ENCODE data around the gene TACC3.

TACC3 gene

DNA sequence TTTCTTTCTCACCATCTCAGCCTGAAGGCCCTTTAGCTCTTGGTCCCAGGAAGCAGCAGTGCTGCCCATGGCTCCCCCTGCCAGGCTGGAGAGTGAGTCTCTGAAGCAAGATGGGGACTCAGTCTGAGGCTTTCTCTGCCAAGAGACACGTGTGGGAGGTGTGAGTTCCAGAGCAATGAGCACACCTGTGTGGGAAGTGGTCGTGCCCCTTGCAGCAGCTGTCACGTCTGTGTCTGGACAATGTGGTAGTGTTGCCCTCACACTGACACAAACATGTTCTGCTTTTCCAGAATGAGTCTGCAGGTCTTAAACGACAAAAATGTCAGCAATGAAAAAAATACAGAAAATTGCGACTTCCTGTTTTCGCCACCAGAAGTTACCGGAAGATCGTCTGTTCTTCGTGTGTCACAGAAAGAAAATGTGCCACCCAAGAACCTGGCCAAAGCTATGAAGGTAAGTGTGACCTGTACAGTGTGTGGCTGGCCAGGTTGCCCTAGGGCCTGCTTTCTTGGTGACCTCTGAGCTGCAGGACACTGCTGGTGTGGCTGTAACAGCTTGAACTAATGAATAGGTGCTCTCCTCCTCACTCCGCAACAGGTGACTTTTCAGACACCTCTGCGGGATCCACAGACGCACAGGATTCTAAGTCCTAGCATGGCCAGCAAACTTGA lies 1.9 kb downstream of the TACC3 start:
- no peak for DNase-seq (ENCODE audit: low spot score)

- no peak for DNase-seq (ENCODE audit: low spot score)
Observed at GRCh38 chr4:1725521-1725920, 4.2 kb downstream of the TACC3 start.

DNA sequence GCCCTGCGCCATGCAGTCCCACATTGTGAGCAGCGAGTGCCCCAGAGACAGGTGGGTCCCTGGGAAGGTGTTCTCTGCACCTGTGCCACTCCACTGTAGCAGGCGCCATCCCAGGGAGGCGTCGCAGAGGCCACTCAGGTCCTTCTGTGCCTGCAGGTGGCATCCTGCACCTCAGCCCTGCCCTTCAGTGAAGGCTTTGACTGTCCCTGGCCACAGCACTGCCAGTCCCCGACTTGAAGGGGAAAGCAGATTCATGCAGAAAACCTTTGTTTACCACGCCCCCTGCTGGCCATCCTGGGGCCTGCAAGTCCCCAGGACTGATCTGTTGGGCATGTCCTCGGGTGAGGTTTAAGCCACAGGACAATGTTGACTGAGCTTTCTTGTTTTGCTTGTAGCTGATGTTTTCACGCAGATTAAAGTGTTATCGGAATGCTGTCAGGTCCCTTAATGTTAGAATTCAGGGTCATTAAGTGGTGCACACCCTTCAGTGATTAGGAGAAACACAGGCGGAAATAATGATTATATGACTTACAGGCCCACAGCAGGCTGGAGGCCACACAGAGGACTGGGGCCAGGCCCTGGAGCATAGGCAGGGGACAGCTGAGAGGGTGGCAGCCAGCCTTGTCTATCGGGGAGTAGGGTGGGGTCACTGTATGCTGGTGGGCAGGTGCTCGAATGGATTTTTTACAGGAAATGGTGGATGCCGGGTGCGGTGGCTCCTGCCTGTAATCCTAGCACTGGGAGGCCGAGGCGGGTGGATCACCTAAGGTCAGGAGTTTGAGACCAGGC lies 5.0 kb downstream of the TACC3 start:
- DNase-seq (ENCODE audit: low spot score): peak; percentile 95

- DNase-seq (ENCODE audit: low spot score): no peak
Observed at GRCh38 chr4:1727117-1728031, 6.1 kb downstream of the TACC3 start.

- DNase-seq (ENCODE audit: low spot score): no peak
Observed at GRCh38 chr4:1728061-1728980, 7.0 kb downstream of the TACC3 start.

DNA sequence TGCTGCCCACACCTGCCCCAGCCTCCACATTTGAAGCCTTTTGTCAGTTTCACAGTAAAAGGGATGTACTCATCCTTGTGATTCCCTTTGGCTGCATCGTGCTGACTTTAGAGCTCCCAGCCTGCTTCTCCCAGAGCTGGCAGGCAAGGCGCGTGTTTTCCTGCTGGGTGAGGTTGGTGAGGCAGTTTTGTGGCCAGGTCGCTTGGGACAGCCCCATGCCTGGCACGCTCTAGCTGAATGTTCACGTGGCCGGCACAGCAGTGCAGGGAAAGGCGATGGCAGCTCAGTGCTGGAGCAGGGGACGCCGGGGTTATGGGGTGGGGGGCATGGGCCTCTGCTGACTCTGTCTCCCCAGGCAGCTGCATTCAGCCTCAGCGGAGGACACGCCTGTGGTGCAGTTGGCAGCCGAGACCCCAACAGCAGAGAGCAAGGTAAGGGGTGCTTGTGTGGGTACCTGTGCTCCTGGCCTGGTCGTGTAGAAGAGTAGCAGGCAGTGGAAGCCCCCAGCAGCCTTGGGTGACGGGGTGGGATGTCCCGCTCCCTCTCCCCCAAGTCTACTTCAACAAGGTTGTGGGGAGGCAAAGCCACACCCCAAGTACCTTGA lies 9.3 kb downstream of the TACC3 start:
- DNase-seq (ENCODE audit: low spot score): no peak

DNA sequence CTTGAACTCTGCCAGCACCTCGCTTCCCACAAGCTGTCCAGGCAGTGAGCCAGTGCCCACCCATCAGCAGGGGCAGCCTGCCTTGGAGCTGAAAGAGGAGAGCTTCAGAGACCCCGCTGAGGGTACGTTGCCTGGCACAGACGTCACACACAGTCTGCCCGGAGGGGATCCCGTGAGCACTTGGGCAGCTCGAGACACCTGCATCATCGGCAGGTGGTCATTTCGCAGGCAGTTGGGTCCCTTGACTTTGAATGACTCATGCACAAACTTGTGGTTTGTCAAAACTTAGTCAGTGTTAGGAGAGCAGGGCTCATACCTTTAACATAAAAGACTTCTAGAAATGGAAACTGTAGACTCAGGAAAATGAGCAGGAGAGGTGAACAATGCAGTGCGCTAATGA lies 9.9 kb downstream of the TACC3 start:
- DNase-seq (ENCODE audit: low spot score): no peak

DNA sequence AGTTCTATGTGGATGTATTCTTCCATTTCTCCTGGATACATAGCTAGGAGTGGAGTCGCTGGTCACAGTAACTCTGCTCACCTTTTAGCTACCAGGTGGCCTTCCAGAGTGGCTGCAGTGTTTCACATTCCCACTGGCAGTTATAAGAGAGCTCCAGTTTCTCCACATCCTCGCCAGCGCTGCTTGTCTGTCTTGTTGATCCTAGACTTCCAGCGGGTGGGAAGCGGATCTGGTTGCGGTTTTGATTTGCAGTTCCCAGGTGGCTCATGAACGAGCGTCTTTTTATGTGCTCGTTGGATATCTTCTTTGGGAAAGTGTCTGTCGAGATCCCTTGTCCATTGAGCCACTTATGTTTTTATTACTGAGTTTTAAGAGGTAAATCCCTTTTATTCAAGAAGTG lies 11.6 kb downstream of the TACC3 start:
- no peak for DNase-seq (ENCODE audit: low spot score)

GRCh38 chr4:1735215-1735614 lies 13.9 kb downstream of the TACC3 start:
- no peak for DNase-seq (ENCODE audit: low spot score)

DNA sequence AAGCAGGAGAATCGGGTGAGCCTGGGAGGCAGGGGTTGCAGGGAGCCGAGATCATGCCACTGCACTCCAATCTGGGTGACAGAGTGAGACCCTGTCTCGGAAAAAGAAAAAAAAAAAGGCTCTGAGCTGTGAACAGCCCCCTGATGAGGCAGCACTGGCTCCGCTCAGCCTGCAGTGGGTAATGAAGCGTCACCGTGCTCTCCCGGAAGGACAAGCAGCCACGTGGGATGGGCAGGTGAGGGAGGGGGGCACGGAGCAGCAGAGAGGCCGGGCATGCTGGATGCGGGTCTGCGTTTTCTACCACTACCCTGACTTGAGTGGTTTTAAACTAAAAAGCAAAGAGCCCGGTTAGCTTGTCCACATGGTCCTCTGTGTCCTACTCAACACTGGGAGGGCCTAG lies 15.5 kb downstream of the TACC3 start:
- DNase-seq (ENCODE audit: low spot score): no peak

DNA sequence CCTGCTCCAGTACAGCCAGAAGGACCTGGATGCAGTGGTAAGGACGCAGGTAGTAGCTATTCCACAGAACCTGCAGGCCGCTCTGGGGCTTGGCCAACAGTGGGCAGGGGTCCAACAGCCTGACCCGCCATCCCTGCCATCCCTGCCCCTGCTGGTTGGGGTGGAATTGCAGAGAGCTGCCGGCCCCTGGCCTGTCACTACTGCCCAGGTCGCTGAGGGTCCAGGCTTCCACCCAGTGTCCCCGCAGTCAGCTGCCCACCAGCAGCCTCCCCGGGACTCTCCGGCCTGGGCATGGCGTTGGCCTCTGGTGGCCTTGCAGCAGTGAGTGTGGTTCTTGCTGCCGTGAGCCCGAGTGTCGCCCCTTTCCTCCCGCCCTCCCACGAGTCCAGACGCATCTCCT lies 16.3 kb downstream of the TACC3 start:
- DNase-seq (ENCODE audit: low spot score): no peak

- DNase-seq (ENCODE audit: low spot score): no peak
Observed at GRCh38 chr4:1738410-1738809, 17.1 kb downstream of the TACC3 start.

DNA sequence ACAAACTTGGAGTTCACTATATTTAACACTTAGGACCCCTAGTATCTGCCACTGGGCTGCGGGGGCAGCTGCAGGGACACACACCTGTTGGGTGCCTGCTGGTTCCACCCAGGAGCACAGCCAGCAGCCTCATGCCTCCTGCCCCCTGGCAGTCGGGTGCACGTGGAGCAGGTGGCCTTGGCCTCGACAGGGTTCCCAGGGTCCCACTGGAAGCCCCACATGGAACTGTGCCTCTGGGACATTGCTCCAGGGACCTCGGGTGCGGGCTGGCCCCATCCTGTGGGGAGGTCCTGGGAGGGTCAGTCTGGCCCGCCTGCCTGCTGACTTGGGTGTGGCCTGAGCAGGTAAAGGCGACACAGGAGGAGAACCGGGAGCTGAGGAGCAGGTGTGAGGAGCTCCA lies 18.0 kb downstream of the TACC3 start:
- no peak for DNase-seq (ENCODE audit: low spot score)

GRCh38 chr4:1740021-1740545 lies 18.8 kb downstream of the TACC3 start:
- DNase-seq (ENCODE audit: low spot score): no peak

GRCh38 chr4:1741208-1741607 lies 19.9 kb downstream of the TACC3 start:
- DNase-seq (ENCODE audit: low spot score): no peak

GRCh38 chr4:1743551-1743950 lies 22.2 kb downstream of the TACC3 start:
- DNase-seq (ENCODE audit: low spot score): no peak

DNA sequence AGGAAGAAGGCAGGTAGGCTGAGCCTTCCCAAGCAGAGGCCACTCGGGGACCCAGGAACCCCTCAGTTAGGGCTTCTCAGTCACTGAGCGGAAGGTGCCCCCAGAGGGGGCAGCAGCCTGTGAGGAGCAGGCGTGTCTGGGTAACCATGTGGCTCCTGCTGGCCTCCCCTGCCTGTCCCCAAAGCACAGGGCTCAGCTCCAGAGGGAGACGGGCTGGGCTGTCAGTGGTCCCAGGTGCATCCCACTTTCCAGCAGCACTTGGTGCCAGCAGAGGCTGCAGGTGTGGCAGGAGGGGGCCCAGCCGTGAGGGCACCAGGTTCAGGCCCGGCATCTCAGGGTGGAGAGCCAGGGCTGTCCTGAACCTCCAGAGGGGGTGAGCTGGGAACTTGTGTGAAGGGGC lies 22.7 kb downstream of the TACC3 start:
- DNase-seq (ENCODE audit: low spot score): no peak

DNA sequence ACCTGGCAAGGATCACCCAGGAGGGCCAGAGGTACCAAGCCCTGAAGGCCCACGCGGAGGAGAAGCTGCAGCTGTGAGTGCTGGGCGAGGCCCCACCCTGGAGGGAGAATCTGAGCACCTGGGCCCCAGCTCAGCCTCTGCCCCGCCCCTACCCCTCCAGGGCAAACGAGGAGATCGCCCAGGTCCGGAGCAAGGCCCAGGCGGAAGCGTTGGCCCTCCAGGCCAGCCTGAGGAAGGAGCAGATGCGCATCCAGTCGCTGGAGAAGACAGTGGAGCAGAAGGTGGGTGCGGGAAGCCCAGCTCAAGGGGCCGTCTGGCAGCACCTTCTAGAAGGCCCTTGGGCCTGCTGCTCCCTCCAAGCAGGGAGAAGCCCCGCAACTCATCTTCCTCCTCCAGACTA lies 23.2 kb downstream of the TACC3 start:
- DNase-seq (ENCODE audit: low spot score): no peak

- DNase-seq (ENCODE audit: low spot score): no peak
Observed at GRCh38 chr4:1745165-1745564, 23.8 kb downstream of the TACC3 start.

DNA sequence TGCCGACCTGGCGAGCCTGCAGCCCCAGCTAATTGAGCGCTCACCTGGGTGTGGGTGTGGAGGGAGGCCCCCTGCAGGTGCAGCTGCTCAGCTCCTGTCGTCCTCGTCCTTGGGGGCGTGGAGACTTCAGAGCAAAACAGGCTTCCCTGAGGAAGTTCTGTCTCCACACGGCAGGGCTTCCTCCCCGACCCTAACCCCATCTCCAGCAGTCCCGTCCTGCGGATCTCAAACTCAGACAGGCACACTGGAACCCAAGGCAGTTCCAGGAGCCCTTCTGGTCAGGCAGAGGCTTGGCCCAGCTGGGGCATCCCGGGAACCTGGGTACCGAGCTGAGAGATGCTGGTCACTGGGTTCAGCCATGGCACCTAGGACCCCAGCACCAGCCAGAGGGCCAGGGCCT lies 24.4 kb downstream of the TACC3 start:
- no peak for DNase-seq (ENCODE audit: low spot score)

- DNase-seq (ENCODE audit: low spot score): peak; percentile 97
Observed at GRCh38 chr4:1746265-1746691, 25.0 kb downstream of the TACC3 start.

All from HuH-7.5 (cell line).